ENCODE results near the gene SNTG2.

SNTG2 gene

GRCh38 chr2:1147873-1148612 is 197.4 kb downstream of the SNTG2 start:
- DNase-seq (ENCODE audit: low read depth) = no peak

GRCh38 chr2:1150724-1151511 is 200.3 kb downstream of the SNTG2 start:
- no peak for DNase-seq (ENCODE audit: low read depth)

- no peak for DNase-seq (ENCODE audit: low read depth)
These were observed 201.7 kb downstream of the SNTG2 start for GRCh38 chr2:1152375-1152774.

GRCh38 chr2:1153920-1154319 is 203.3 kb downstream of the SNTG2 start:
- DNase-seq (ENCODE audit: low read depth) = no peak

- no peak for DNase-seq (ENCODE audit: low read depth)
These were observed 204.3 kb downstream of the SNTG2 start for GRCh38 chr2:1154710-1155594.

GRCh38 chr2:1156059-1156458 is 205.4 kb downstream of the SNTG2 start:
- DNase-seq (ENCODE audit: low read depth) = no peak

- no peak for DNase-seq (ENCODE audit: low read depth)
These were observed 205.9 kb downstream of the SNTG2 start for GRCh38 chr2:1156531-1156930.

GRCh38 chr2:1157107-1157506 is 206.5 kb downstream of the SNTG2 start:
- no peak for DNase-seq (ENCODE audit: low read depth)

- DNase-seq (ENCODE audit: low read depth) = no peak
These were observed 208.4 kb downstream of the SNTG2 start for GRCh38 chr2:1159013-1159412.

- DNase-seq (ENCODE audit: low read depth) = no peak
These were observed 211.6 kb downstream of the SNTG2 start for GRCh38 chr2:1162246-1162645.

- no peak for DNase-seq (ENCODE audit: low read depth)
These were observed 212.3 kb downstream of the SNTG2 start for GRCh38 chr2:1162768-1163584.

GRCh38 chr2:1166976-1167375 is 216.3 kb downstream of the SNTG2 start:
- no peak for DNase-seq (ENCODE audit: low read depth)

GRCh38 chr2:1168846-1169245 is 218.2 kb downstream of the SNTG2 start:
- no peak for DNase-seq (ENCODE audit: low read depth)

GRCh38 chr2:1169291-1169949 is 218.8 kb downstream of the SNTG2 start:
- DNase-seq (ENCODE audit: low read depth) = no peak

- no peak for DNase-seq (ENCODE audit: low read depth)
These were observed 219.6 kb downstream of the SNTG2 start for GRCh38 chr2:1170241-1170640.

- DNase-seq (ENCODE audit: low read depth) = no peak
These were observed 220.1 kb downstream of the SNTG2 start for GRCh38 chr2:1170711-1171110.

- DNase-seq (ENCODE audit: low read depth) = no peak
These were observed 222.9 kb downstream of the SNTG2 start for GRCh38 chr2:1173528-1173927.

- no peak for DNase-seq (ENCODE audit: low read depth)
These were observed 231.2 kb downstream of the SNTG2 start for GRCh38 chr2:1181893-1182292.

GRCh38 chr2:1183300-1183699 is 232.7 kb downstream of the SNTG2 start:
- DNase-seq (ENCODE audit: low read depth) = no peak

- no peak for DNase-seq (ENCODE audit: low read depth)
These were observed 235.8 kb downstream of the SNTG2 start for GRCh38 chr2:1186421-1186820.

GRCh38 chr2:1187189-1187588 is 236.5 kb downstream of the SNTG2 start:
- no peak for DNase-seq (ENCODE audit: low read depth)
